Uterus (tissue), 2 donors: ENCODE results near the gene NTF4.
"Not testable (repeated sequence)": the region's sequence is repeated elsewhere in the genome, so short reads cannot be mapped to it uniquely, and the experiment has no call there.

Source experiments
- CTCF ChIP-seq, 4 experiments: fragments of 200-600 bp in 2 of 4; fragments of 450-650 bp in 2 of 4; sonication (generic) in 2 of 4; IDR thresholded peaks; one replicate each; pipeline ENCODE4 v1.5.1; 2016 to 2019; ENCODE audit warnings: antibody characterized with exemption in 4 of 4, mild to moderate bottlenecking in 2 of 4, moderate library complexity in 1 of 4
- POLR2A ChIP-seq, 2 donors: fragments of 450-650 bp; IDR thresholded peaks; one replicate each; pipeline ENCODE4 v1.6.1; 2016; ENCODE audit warnings: antibody characterized with exemption in 2 of 2, mild to moderate bottlenecking in 1 of 2, moderate library complexity in 1 of 2

GRCh38 chr19:49042666-49043065, 22.0 kb downstream of the NTF4 start:
- not testable (repeated sequence) for TF ChIP-seq POLR2A, CTCF (IDR thresholded peaks at IDR 0.05)
